Stomach smooth muscle (tissue), 2 donors: ENCODE measurements around the gene ZCCHC17.

Experiments
- H3K27ac ChIP-seq: one replicate; pipeline ENCODE4 v1.7.0; 2013; ENCODE audit warnings: mild to moderate bottlenecking, low read length, inconsistent platforms
- H3K27me3 ChIP-seq, 2 donors: one replicate each; pipeline ENCODE4 v1.7.0; 2013; ENCODE audit warnings: low read length in 2 of 2; ENCODE audit not compliant: insufficient read depth in 2 of 2, control insufficient read depth in 1 of 2
- H3K36me3 ChIP-seq, 2 donors: one replicate each; pipeline ENCODE4 v1.7.0; 2013; ENCODE audit warnings: low read length in 2 of 2; ENCODE audit not compliant: control insufficient read depth in 2 of 2, insufficient read depth in 2 of 2
- H3K4me1 ChIP-seq: one replicate; pipeline ENCODE4 v1.7.0; 2013; ENCODE audit warnings: low read length; ENCODE audit not compliant: control insufficient read depth, insufficient read depth
- H3K4me3 ChIP-seq, 2 donors: one replicate each; pipeline ENCODE4 v1.7.0; 2013; ENCODE audit warnings: low read length in 2 of 2
- H3K9ac ChIP-seq, 2 donors: one replicate each; pipeline ENCODE4 v1.7.0; 2013; ENCODE audit warnings: low read length in 2 of 2, mild to moderate bottlenecking in 1 of 2
- H3K9me3 ChIP-seq, 2 donors: one replicate each; pipeline ENCODE4 v1.7.0; 2013; ENCODE audit warnings: low read length in 2 of 2; ENCODE audit not compliant: control insufficient read depth in 2 of 2
- donor health status: healthy.
- donor health status: Pancreatic carcinoma.

The ZCCHC17 gene

GRCh38 chr1:31370021-31370420, 73.2 kb downstream of the ZCCHC17 start:
- H3K4me1 ChIP-seq = peaks cover 45% of the 10 kb centered on the region

GRCh38 chr1:31370565-31370964, 73.7 kb downstream of the ZCCHC17 start:
- Histone ChIP-seq H3K9me3 (no peaks in the 10 kb centered on the region), H3K27ac (no peak overlapping the region), H3K36me3 (peaks cover 3 to 13% of the 10 kb centered on the region in 2 donors), H3K27me3 (no peaks in the 10 kb centered on the region), H3K9ac (no peak overlapping the region), H3K4me3 (no peak overlapping the region), H3K4me1 (peaks cover 42% of the 10 kb centered on the region)

More at GRCh38 chr1:31370021-31370420, 73.2 kb downstream of the ZCCHC17 start:
- Histone ChIP-seq H3K9me3 (no peaks in the 10 kb centered on the region), H3K27me3 (no peaks in the 10 kb centered on the region), H3K4me3 (no peak overlapping the region), H3K9ac (no peak overlapping the region), H3K27ac (no peak overlapping the region), H3K36me3 (peaks cover 3 to 15% of the 10 kb centered on the region in 2 donors)

GRCh38 chr1:31371121-31371959, 74.5 kb downstream of the ZCCHC17 start:
- peaks cover 0 to 13% of the 10 kb centered on the region in 2 donors for H3K36me3 ChIP-seq
- H3K27me3 ChIP-seq = no peaks in the 10 kb centered on the region
- no peaks in the 10 kb centered on the region for H3K9me3 ChIP-seq
- H3K4me3 ChIP-seq = peak overlapping the region in 1 of 2 donors; percentile 22
- no peak overlapping the region for H3K27ac ChIP-seq
- peaks cover 41% of the 10 kb centered on the region for H3K4me1 ChIP-seq
- H3K9ac ChIP-seq = no peak overlapping the region

GRCh38 chr1:31372051-31372450, 75.2 kb downstream of the ZCCHC17 start:
- Histone ChIP-seq H3K4me1 (peaks cover 41% of the 10 kb centered on the region), H3K27ac (no peak overlapping the region), H3K27me3 (no peaks in the 10 kb centered on the region), H3K9ac (no peak overlapping the region), H3K4me3 (peak overlapping the region in 1 of 2 donors; percentile 80), H3K36me3 (peaks cover 0 to 9% of the 10 kb centered on the region in 2 donors), H3K9me3 (no peaks in the 10 kb centered on the region)

- H3K27me3 ChIP-seq = no peaks in the 10 kb centered on the region
- H3K4me3 ChIP-seq = peak overlapping the region; percentile 73 to 80
- no peaks in the 10 kb centered on the region for H3K9me3 ChIP-seq
- H3K27ac ChIP-seq = peak overlapping the region; percentile 81
- H3K36me3 ChIP-seq = peaks cover 0 to 4% of the 10 kb centered on the region in 2 donors
- peak overlapping the region; percentile 63 to 73 for H3K9ac ChIP-seq
- peaks cover 41% of the 10 kb centered on the region for H3K4me1 ChIP-seq
These were observed 75.9 kb downstream of the ZCCHC17 start for GRCh38 chr1:31372751-31373055.

GRCh38 chr1:31373056-31373896, 76.4 kb downstream of the ZCCHC17 start, which contains the start of gene FABP3:
FABP3 (minus strand) TSS chr1:31373076; CDS start chr1:31373014, 62 bp downstream.
- H3K9me3 ChIP-seq = no peaks in the 10 kb centered on the region
- peak within 1 kb of the TSS; percentile 63 to 73 for H3K9ac ChIP-seq
- H3K27ac ChIP-seq = peak within 1 kb of the TSS; percentile 81
- H3K27me3 ChIP-seq = no peaks in the 10 kb centered on the region
- H3K36me3 ChIP-seq = peaks cover 0 to 2% of the 10 kb centered on the region in 2 donors
- H3K4me3 ChIP-seq = peak within 1 kb of the TSS; percentile 73 to 80
- H3K4me1 ChIP-seq = peaks cover 40% of the 10 kb centered on the region

GRCh38 chr1:31373897-31374486, 77.2 kb downstream of the ZCCHC17 start:
- H3K27me3 ChIP-seq = no peaks in the 10 kb centered on the region
- H3K9ac ChIP-seq = no peak overlapping the region
- H3K36me3 ChIP-seq = no peaks in the 10 kb centered on the region
- H3K27ac ChIP-seq = peak overlapping the region; percentile 49
- H3K4me1 ChIP-seq = peaks cover 33% of the 10 kb centered on the region
- no peaks in the 10 kb centered on the region for H3K9me3 ChIP-seq
- peak overlapping the region; percentile 39 to 80 for H3K4me3 ChIP-seq

GRCh38 chr1:31374511-31375196, 77.8 kb downstream of the ZCCHC17 start:
- H3K36me3 ChIP-seq = no peaks in the 10 kb centered on the region
- no peaks in the 10 kb centered on the region for H3K9me3 ChIP-seq
- H3K4me3 ChIP-seq = no peak overlapping the region
- H3K4me1 ChIP-seq = peaks cover 29% of the 10 kb centered on the region
- no peak overlapping the region for H3K9ac ChIP-seq
- H3K27ac ChIP-seq = peak overlapping the region; percentile 49
- no peaks in the 10 kb centered on the region for H3K27me3 ChIP-seq

- Histone ChIP-seq H3K27me3 (no peaks in the 10 kb centered on the region), H3K9me3 (no peaks in the 10 kb centered on the region), H3K36me3 (no peaks in the 10 kb centered on the region), H3K27ac (no peak overlapping the region), H3K9ac (no peak overlapping the region), H3K4me3 (no peak overlapping the region), H3K4me1 (peaks cover 29% of the 10 kb centered on the region)
These were observed 79.7 kb downstream of the ZCCHC17 start for GRCh38 chr1:31376375-31377134.
